ENCODE measurements around the gene UGT1A10.

Gene UGT1A10

DNA sequence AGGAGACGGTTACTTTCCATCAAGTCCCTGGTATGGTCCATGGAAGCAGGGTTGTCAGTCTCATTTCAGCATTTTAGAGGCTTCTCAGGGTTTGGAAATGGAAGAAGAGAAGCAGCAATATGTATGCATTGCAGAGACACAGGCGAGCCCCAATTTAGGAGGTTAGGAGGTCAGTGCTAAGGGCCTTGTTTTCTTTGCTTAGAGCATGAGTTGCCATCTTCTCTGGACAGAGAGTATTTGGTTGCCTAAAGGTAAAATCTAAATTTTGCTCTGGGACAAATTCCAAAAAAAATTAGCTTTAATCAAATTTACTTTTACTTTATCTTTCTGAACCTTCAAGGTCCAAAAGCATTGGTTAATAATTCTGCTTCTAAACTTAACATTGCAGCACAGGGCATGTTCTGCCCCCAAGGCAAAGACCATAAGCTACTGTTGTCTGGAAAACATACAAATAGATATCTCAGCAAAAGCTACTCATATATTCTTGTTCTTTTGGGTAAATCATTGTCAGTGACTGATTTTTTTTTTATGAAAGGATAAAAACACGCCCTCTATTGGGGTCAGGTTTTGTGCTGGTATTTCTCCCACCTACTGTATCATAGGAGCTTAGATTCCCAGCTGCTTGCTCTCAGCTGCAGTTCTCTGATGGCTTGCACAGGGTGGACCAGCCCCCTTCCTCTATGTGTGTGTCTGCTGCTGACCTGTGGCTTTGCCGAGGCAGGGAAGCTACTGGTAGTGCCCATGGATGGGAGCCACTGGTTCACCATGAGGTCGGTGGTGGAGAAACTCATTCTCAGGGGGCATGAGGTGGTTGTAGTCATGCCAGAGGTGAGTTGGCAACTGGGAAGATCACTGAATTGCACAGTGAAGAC, 35.3 kb downstream of the UGT1A10 start, which contains the start of gene UGT1A9:
Gene UGT1A9, plus strand, starts transcription at position 609 of the 872 bp plus-strand sequence. Its CDS starts 37 bp downstream, at position 646.
- TF ChIP-seq, protein P1, sequence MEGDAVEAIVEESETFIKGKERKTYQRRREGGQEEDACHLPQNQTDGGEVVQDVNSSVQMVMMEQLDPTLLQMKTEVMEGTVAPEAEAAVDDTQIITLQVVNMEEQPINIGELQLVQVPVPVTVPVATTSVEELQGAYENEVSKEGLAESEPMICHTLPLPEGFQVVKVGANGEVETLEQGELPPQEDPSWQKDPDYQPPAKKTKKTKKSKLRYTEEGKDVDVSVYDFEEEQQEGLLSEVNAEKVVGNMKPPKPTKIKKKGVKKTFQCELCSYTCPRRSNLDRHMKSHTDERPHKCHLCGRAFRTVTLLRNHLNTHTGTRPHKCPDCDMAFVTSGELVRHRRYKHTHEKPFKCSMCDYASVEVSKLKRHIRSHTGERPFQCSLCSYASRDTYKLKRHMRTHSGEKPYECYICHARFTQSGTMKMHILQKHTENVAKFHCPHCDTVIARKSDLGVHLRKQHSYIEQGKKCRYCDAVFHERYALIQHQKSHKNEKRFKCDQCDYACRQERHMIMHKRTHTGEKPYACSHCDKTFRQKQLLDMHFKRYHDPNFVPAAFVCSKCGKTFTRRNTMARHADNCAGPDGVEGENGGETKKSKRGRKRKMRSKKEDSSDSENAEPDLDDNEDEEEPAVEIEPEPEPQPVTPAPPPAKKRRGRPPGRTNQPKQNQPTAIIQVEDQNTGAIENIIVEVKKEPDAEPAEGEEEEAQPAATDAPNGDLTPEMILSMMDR (IDR thresholded peaks at IDR 0.05; ENCODE audit: low read depth, low read length, missing control alignments) = no peak
- no peak for DNase-seq (ENCODE audit: low read depth)
- in situ Hi-C loops (cut with HindIII; ENCODE audit: low sequenced_read_pairs) = no loop called here
- no peak within 1 kb of the TSS for H3K4me3 ChIP-seq (ENCODE audit: low read depth, low read length)

GRCh38 chr2:233672886-233673285, 36.6 kb downstream of the UGT1A10 start:
- in situ Hi-C loops (cut with HindIII; ENCODE audit: low sequenced_read_pairs) = no loop called here
- no peak overlapping the region for H3K4me3 ChIP-seq (ENCODE audit: low read depth, low read length)
- no peak for DNase-seq (ENCODE audit: low read depth)
- TF ChIP-seq, protein P1 (IDR thresholded peaks at IDR 0.05; ENCODE audit: low read depth, low read length, missing control alignments) = no peak

DNA sequence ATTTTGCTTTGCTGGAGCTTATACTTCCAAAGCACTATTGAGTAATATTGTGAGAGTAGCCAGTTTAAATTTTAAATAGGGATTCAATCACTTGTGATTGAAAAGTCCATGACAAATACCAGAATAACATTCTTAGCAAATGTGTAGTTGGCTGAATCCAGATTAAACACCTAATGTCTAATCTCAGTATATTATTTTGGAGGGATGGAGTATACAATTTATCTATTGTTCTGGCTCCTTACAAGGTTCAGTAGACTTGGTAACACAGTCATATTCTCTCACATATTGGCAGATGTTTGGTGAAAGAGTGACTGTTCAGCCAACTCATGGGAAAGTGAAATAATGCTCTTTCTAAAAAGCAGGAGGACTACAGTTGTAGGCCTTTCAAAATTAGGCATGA, 37.6 kb downstream of the UGT1A10 start:
- no peak overlapping the region for H3K4me3 ChIP-seq (ENCODE audit: low read depth, low read length)
- DNase-seq (ENCODE audit: low read depth) = no peak
- in situ Hi-C loops (cut with HindIII; ENCODE audit: low sequenced_read_pairs) = no loop called here
- TF ChIP-seq, protein P1 (IDR thresholded peaks at IDR 0.05; ENCODE audit: low read depth, low read length, missing control alignments) = no peak

DNA sequence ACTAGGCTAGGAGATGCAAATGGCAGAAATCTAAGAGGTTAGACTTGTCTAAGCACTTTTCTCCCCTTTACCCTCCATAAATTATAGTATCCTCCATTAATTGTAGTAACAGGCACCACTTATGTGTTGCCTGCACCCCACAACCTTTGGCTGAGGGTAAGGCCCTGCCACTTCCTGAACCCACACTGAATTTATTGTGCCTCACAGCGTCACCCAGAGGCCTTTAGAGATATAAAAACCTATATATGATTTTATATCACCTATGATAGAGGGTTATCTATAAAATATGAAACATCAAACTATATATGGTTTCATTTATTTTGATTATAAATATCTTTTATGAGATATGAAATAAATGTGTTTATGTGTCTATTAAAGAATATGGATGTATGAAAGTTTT, 38.1 kb downstream of the UGT1A10 start:
- TF ChIP-seq, protein P1 (IDR thresholded peaks at IDR 0.05; ENCODE audit: low read depth, low read length, missing control alignments) = no peak
- no peak overlapping the region for H3K4me3 ChIP-seq (ENCODE audit: low read depth, low read length)
- DNase-seq (ENCODE audit: low read depth) = no peak
- in situ Hi-C loops (cut with HindIII; ENCODE audit: low sequenced_read_pairs) = no loop called here

- TF ChIP-seq, protein P1 (IDR thresholded peaks at IDR 0.05; ENCODE audit: low read depth, low read length, missing control alignments) = no peak
- no peak for DNase-seq (ENCODE audit: low read depth)
- in situ Hi-C loops (cut with HindIII; ENCODE audit: low sequenced_read_pairs) = no loop called here
- no peak overlapping the region for H3K4me3 ChIP-seq (ENCODE audit: low read depth, low read length)
Measured at GRCh38 chr2:233674995-233675394, 38.7 kb downstream of the UGT1A10 start.

DNA sequence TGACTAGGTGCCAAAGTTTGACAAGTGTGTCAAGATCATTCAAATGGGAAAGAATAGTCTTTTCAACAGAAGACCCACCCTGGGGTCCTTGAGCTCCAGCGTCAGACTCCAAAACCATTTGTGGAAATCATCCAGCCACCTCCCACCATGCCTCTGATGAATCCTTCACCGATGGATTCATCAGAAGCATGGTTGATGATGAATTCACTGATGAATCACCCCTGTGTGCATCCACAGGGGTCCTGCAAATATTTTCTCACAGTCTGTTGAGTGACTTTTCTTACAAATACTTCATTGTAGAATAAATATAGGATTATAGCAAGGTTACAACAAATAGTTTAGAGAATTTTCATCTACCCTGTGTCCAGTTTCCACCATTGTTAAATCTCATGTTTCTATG, 39.8 kb downstream of the UGT1A10 start:
- in situ Hi-C loops (cut with HindIII; ENCODE audit: low sequenced_read_pairs) = no loop called here
- TF ChIP-seq, protein P1 (IDR thresholded peaks at IDR 0.05; ENCODE audit: low read depth, low read length, missing control alignments) = no peak
- no peak overlapping the region for H3K4me3 ChIP-seq (ENCODE audit: low read depth, low read length)
- DNase-seq (ENCODE audit: low read depth) = no peak
